H9 (cell line): Measurements from ENCODE around the gene CDHR2. TPM values are rescaled to one million over a fixed set of nuclear protein-coding genes. Genes with fewer than 3 reads are reported as not detected.

Experiments used
- DNase-seq: peaks from one replicate; pipeline ENCODE4 v3.0.0-alpha.2; 2017
- H2AFZ ChIP-seq: one replicate; pipeline ENCODE4 v1.6.1; 2013; ENCODE audit warnings: mild to moderate bottlenecking, low read length, control low read depth, moderate library complexity
- H2AK5ac ChIP-seq: 2 replicates; pipeline ENCODE4 v1.6.1; 2013; ENCODE audit warnings: low read length, control low read depth, mixed read lengths; ENCODE audit not compliant: insufficient read length
- H2BK120ac ChIP-seq: one replicate; pipeline ENCODE4 v1.6.1; 2013; ENCODE audit warnings: low read depth, mild to moderate bottlenecking, low read length, control low read depth, inconsistent platforms; ENCODE audit not compliant: poor library complexity, severe bottlenecking
- H2BK12ac ChIP-seq: 2 replicates; pipeline ENCODE4 v1.6.1; 2013; ENCODE audit warnings: low read length, control low read depth, mixed read lengths, low read depth; ENCODE audit not compliant: insufficient read length
- H2BK15ac ChIP-seq: 2 replicates; pipeline ENCODE4 v1.6.1; 2013; ENCODE audit warnings: low read depth, low read length, control low read depth
- H2BK20ac ChIP-seq: one replicate; pipeline ENCODE4 v1.6.1; 2013; ENCODE audit warnings: low read depth, mild to moderate bottlenecking, low read length, control low read depth, inconsistent platforms; ENCODE audit not compliant: poor library complexity, severe bottlenecking
- H2BK5ac ChIP-seq: 2 replicates; pipeline ENCODE4 v1.6.1; 2013; ENCODE audit warnings: low read length, control low read depth, mixed read lengths; ENCODE audit not compliant: insufficient read length
- H3K14ac ChIP-seq: 2 replicates; pipeline ENCODE4 v1.6.1; 2013; ENCODE audit warnings: low read length, control low read depth; ENCODE audit not compliant: insufficient read depth
- H3K18ac ChIP-seq: 2 replicates; pipeline ENCODE4 v1.6.1; 2013; ENCODE audit warnings: low read depth, mild to moderate bottlenecking, mixed read lengths, low read length, control low read depth; ENCODE audit not compliant: insufficient read length
- H3K23ac ChIP-seq: 2 replicates; pipeline ENCODE4 v1.6.1; 2013; ENCODE audit warnings: low read length, control low read depth, mixed read lengths, low read depth; ENCODE audit not compliant: insufficient read length
- H3K23me2 ChIP-seq: 2 replicates; pipeline ENCODE4 v1.6.1; 2013; ENCODE audit warnings: low read depth, mild to moderate bottlenecking, mixed read lengths, low read length, control low read depth; ENCODE audit not compliant: insufficient read length, poor library complexity, severe bottlenecking
- H3K27ac ChIP-seq: 2 replicates; pipeline ENCODE4 v1.5.1; 2013; ENCODE audit warnings: low read length, control low read depth, mixed read lengths, low read depth; ENCODE audit not compliant: insufficient read length
- H3K27me3 ChIP-seq: 2 replicates; pipeline ENCODE4 v1.6.1; 2013; ENCODE audit warnings: low read length, control low read depth, inconsistent platforms; ENCODE audit not compliant: insufficient read depth
- H3K4ac ChIP-seq: 2 replicates; pipeline ENCODE4 v1.6.1; 2013; ENCODE audit warnings: low read depth, mild to moderate bottlenecking, control low read depth, inconsistent platforms, low read length, moderate library complexity
- H3K4me1 ChIP-seq: 2 replicates; pipeline ENCODE4 v1.6.1; 2013; ENCODE audit warnings: low read length, control low read depth, inconsistent platforms; ENCODE audit not compliant: insufficient read depth
- H3K4me2 ChIP-seq: 2 replicates; pipeline ENCODE4 v1.6.1; 2013; ENCODE audit warnings: low read length, control low read depth, mixed read lengths; ENCODE audit not compliant: insufficient read length, insufficient read depth
- H3K56ac ChIP-seq: 2 replicates; pipeline ENCODE4 v1.6.1; 2013; ENCODE audit warnings: low read depth, mild to moderate bottlenecking, mixed read lengths, low read length, control low read depth; ENCODE audit not compliant: insufficient read length
- H3K79me1 ChIP-seq: 2 replicates; pipeline ENCODE4 v1.6.1; 2013; ENCODE audit warnings: low read depth, mild to moderate bottlenecking, moderate library complexity, low read length, control low read depth, inconsistent platforms; ENCODE audit not compliant: insufficient read depth, poor library complexity, severe bottlenecking
- H3K79me2 ChIP-seq: 2 replicates; pipeline ENCODE4 v1.6.1; 2013; ENCODE audit warnings: low read length, control low read depth, inconsistent platforms; ENCODE audit not compliant: insufficient read depth
- H3K9ac ChIP-seq: 2 replicates; pipeline ENCODE4 v1.6.1; 2013; ENCODE audit warnings: low read length, control low read depth, mixed read lengths; ENCODE audit not compliant: insufficient read length; ENCODE audit errors: extremely low read depth
- H3K9me3 ChIP-seq: one replicate; pipeline ENCODE4 v1.6.1; 2013; ENCODE audit warnings: low read depth, low read length, inconsistent platforms; ENCODE audit not compliant: control insufficient read depth
- H3T11ph ChIP-seq: one replicate; pipeline ENCODE4 v1.6.1; 2013; ENCODE audit warnings: mild to moderate bottlenecking, low read length, control low read depth, inconsistent platforms
- H4K20me1 ChIP-seq: one replicate; pipeline ENCODE4 v1.6.1; 2013; ENCODE audit not compliant: control insufficient read depth, insufficient read length, insufficient read depth
- H4K5ac ChIP-seq: 2 replicates; pipeline ENCODE4 v1.6.1; 2013; ENCODE audit warnings: low read depth, mild to moderate bottlenecking, mixed read lengths, low read length, control low read depth; ENCODE audit not compliant: insufficient read length
- H4K8ac ChIP-seq: replicated peaks from 2 replicates; pipeline ENCODE4 v1.6.1; 2013; ENCODE audit warnings: low read length, control low read depth, mixed read lengths, low read depth; ENCODE audit not compliant: insufficient read length
- H4K91ac ChIP-seq: 2 replicates; pipeline ENCODE4 v1.6.1; 2013; ENCODE audit warnings: low read depth, mild to moderate bottlenecking, moderate library complexity, mixed read lengths, low read length, control low read depth; ENCODE audit not compliant: insufficient read length
- H3K27ac Mint-ChIP-seq, 3 experiments: 2 replicates in 2 of 3; 3 replicates in 1 of 3; pipeline ENCODE4 v1.8.0; 2020 to 2021; ENCODE audit warnings: mixed read lengths in 3 of 3, mild to moderate bottlenecking in 1 of 3, moderate library complexity in 1 of 3
- H3K27me3 Mint-ChIP-seq: 2 replicates; pipeline ENCODE4 v1.8.0; 2021; ENCODE audit warnings: low read depth, mild to moderate bottlenecking, moderate library complexity, mixed read lengths
- H3K36me3 Mint-ChIP-seq, 3 experiments: 2 replicates in 2 of 3; 3 replicates in 1 of 3; pipeline ENCODE4 v1.8.0; 2020 to 2021; ENCODE audit warnings: low read depth in 3 of 3, mixed read lengths in 3 of 3; ENCODE audit not compliant: insufficient read depth in 1 of 3
- H3K4me1 Mint-ChIP-seq, 2 experiments: 2 replicates each; pipeline ENCODE4 v1.8.0; 2020; ENCODE audit warnings: mixed read lengths in 2 of 2
- H3K4me3 Mint-ChIP-seq, 2 experiments: 2 replicates in 1 of 2; 3 replicates in 1 of 2; pipeline ENCODE4 v1.8.0; 2020 to 2021; ENCODE audit warnings: mild to moderate bottlenecking in 2 of 2, mixed read lengths in 2 of 2, moderate library complexity in 1 of 2
- H3K9me3 Mint-ChIP-seq, 2 experiments: 2 replicates in 1 of 2; 3 replicates in 1 of 2; pipeline ENCODE4 v1.8.0; 2020; ENCODE audit warnings: mild to moderate bottlenecking in 2 of 2, mixed read lengths in 2 of 2, moderate library complexity in 1 of 2
- CTCF ChIP-seq: fragments of 200-600 bp; sonication (generic); conservative IDR thresholded peaks from 3 replicates; pipeline ENCODE4 v1.8.0; 2021; ENCODE audit warnings: antibody characterized with exemption, mild to moderate bottlenecking
- WGBS: extraction: QIAGEN DNeasy Blood & Tissue Kit; methylation state at CpG from one replicate; pipeline ENCODE4 v1.1.7; 2013; ENCODE audit warnings: missing lambda C conversion rate, low lambda C conversion rate, mixed read lengths; ENCODE audit not compliant: insufficient read length; ENCODE audit errors: extremely low coverage; 5-methylcytosine and 5-hydroxymethylcytosine counted together
- total RNA-seq: library from RNA; stranded (reverse); gene quantifications from 2 replicates; pipeline ENCODE4 v1.2.1, GENCODE V29; 2021

CDHR2 gene
- total RNA-seq, 1 experiment from 2014 or later = 0.90 TPM

- peak overlapping the region; percentile 36; the same call in 1 of the 2 replicates for H3K4ac ChIP-seq
- H3K36me3 Mint-ChIP-seq = peaks cover 2 to 4% (median 4%) of the 10 kb centered on the region in 3 experiments; a peak in 6 of 7 replicates
- H2AFZ ChIP-seq = no peak overlapping the region
- H3K27ac ChIP-seq = no peak overlapping the region
- peak overlapping the region; percentile 45 for H3K18ac ChIP-seq
- no peaks in the 10 kb centered on the region for H3K27me3 ChIP-seq
- WGBS = no CpG with 5 or more reads among the region's 8 CpGs
- H2BK20ac ChIP-seq = no peak overlapping the region
- H4K91ac ChIP-seq = no peak overlapping the region
- H3K4me2 ChIP-seq = peak overlapping the region; percentile 55
- H3K9me3 ChIP-seq = no peaks in the 10 kb centered on the region
- peaks cover 47 to 50% of the 10 kb centered on the region in 2 experiments for H3K4me1 Mint-ChIP-seq
- no peak overlapping the region for H3T11ph ChIP-seq
- H3K14ac ChIP-seq = peak overlapping the region; percentile 55
- no peak overlapping the region for H3K56ac ChIP-seq
- peaks cover 4% of the 10 kb centered on the region for H4K20me1 ChIP-seq
- peaks cover 13% of the 10 kb centered on the region; the same call in 1 of the 2 replicates for H3K4me1 ChIP-seq
- peaks cover 4% of the 10 kb centered on the region for H3K79me2 ChIP-seq
- 0 out of 2 replicates have a peak overlapping the region, but pooled peaks have one; percentile 13 for H2BK15ac ChIP-seq
- H2AK5ac ChIP-seq = no peak overlapping the region
- no peaks in the 10 kb centered on the region for H3K79me1 ChIP-seq
- peak overlapping the region; percentile 63 for H2BK12ac ChIP-seq
- H3K4me3 Mint-ChIP-seq = peak overlapping the region in 1 of 2 experiments; percentile 87; a peak in 2 of 5 replicates
- no peak overlapping the region for H3K9ac ChIP-seq
- H3K9me3 Mint-ChIP-seq = no peaks in the 10 kb centered on the region
- peaks cover 18% of the 10 kb centered on the region for H3K23me2 ChIP-seq
- H3K27me3 Mint-ChIP-seq = peaks cover 3% of the 10 kb centered on the region; the same call in 1 of the 2 replicates
- no peak overlapping the region for H3K23ac ChIP-seq
- H4K8ac ChIP-seq = no peak overlapping the region
- no peak for DNase-seq
- H4K5ac ChIP-seq = no peak overlapping the region
- peak overlapping the region; percentile 40 to 70 (median 52); a peak in 3 of 7 replicates for H3K27ac Mint-ChIP-seq
- no peak for TF ChIP-seq CTCF
- H2BK5ac ChIP-seq = no peak overlapping the region
- H2BK120ac ChIP-seq = peak overlapping the region; percentile 79
Measured at GRCh38 chr5:176540956-176541337, 8.2 kb upstream of the CDHR2 start.
